ENCODE data around the gene CEP44. TPM values are rescaled to one million over a fixed set of nuclear protein-coding genes. Genes with fewer than 3 reads are reported as not detected.
A peak's percentile ranks its signal among the peaks of the same experiment; 100 is the strongest.
"Not testable (repeated sequence)": the region's sequence is repeated elsewhere in the genome, so short reads cannot be mapped to it uniquely, and the experiment has no call there.

CEP44 gene
- total RNA-seq, 1 donor from 2014 or later = 18.3 TPM

DNA sequence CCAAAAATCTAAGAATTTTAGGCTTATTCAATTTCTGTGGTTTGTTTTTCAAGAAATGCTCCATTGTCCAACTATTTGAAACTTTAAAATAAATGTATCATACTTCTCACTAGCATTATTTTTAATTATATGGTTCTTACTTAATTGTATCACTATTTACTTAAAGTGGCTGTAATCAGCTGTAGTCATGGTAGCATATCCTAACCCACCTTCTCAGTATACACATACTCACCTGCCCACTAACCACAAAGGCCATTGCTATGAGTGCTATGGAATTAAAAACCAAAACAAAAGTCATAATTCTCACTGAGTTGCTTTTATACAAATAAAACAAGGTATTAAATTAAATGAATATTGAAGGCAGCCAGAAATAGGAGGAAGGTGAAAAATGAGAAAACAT lies 5.2 kb upstream of the CEP44 start:
- no peak for DNase-seq (ENCODE audit: low spot score)

DNA sequence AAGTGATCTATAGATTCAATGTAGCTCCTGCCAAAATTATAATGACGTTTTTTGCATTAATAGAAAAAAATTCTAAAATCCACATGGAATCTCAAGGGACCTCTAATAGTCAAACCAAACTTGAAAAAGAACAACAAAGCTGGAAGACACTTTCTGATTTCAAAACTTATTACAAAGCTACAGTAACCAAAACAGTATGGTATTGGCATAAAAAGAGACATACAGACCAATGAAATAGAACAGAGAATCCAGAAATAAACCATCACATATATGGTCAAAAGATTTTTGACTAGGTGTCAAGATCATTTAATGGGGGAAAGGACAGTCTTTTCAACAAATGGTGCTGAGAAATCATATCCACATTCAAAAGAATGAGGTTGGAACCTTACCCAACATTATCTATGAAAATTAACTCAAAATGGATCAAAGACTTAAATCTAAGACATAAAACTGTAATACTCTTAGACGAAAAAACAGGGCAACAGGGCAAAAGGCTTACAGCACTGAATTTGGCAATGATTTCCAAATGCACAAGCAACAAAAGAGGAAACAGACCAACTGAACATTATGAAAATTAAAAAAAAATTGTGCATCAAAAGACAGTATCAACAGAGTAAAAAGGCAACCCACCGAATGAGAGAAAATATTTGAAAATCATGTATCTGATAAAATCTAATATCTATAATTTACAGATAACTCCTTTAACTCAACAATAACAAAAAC lies 4.1 kb upstream of the CEP44 start:
- DNase-seq (ENCODE audit: low spot score) = no peak

DNA sequence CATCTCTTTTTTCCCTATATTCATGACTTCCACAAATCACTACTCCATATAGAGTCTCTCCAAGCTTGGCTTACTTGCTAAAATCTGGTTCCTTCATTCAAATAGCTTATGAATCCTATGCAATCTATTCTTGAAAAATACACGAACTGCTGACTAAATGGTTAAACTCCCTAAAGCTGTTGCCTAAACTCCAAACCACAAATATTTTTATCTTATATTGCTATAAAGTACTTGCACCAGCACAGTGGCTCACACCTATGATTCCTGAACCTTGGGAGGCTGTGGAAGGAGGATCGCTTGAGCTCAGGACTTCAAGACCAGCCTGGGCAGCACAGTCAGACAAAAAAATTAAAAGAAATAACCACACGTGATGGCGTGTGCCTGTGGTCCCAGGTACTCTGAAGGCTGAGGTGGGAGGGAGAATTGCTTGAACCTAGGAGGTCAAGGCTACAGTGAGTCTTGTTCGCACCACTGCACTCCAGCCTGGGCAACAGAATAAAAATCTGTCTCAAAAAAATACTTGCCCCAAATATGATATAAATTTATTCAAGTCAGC lies 2.5 kb upstream of the CEP44 start:
- no peak for DNase-seq (ENCODE audit: low spot score)

DNA sequence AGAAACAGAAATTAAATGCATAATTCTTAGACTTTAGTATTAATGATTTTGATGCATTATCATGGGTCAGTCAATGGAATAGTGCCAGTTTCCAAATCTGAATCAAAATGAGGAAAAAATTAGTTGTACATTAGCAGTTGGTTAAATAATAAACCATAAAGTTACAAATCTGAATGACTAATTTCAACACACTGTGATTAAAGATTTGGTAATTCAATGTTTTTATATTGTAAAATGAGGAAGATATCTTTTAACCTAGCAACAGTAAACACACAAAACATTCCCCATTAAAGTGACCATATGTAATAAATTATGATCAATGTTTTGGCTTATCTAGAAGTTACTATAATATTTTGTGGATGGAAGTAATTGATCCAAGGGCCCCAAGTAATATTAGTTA lies 1.8 kb upstream of the CEP44 start:
- no peak for DNase-seq (ENCODE audit: low spot score)

DNA sequence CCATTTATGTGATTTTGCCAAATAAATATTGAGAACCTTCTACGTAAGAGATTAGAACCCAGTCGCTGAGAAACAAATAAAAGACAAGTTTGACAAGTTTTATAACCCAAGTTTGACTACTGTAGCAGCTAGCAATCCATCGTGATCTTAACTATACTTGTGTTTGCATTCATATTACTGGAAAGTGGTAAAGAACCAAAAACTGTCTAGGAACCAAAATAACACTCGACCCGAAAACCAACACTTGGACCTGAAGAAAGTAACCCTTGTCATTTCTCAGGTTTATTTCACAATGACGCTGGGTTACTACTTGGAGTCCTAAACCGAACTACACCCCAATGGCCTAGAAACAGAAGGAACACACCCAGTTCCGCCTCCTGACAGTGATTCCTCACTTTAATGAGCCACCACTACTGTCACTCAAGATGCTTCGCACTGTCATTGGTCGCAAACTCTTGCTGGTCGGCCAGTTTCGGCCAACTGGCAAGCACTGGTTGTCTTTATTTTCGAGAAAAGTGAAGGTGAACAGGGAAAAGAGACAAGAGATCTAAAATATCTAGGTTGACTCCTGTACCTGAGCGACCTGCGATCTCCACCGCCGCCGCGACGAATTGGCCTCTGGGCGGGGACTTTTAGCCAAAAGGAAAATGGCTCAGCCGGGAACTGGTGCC lies 740 bp upstream of the CEP44 start:
- peak; percentile 88 for DNase-seq (ENCODE audit: low spot score)

DNA sequence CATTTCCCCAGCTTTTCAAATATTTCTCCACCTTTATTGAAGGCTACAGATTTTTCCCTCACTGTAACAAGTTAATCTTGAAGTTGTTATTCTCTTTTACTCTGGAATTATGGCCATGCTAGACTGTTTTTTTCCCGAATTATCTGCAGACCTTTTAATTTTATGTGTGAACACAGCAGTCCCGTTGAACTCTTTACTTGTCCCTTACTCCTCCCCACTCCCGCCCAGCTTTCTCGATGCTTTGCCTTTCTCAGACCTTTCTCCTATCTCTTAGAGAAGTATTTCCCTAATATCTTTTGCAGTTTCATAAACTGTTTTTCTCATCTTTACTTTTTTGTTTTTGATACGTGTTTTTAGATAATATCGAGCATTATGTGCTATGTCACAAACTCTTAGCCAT lies 776 bp downstream of the CEP44 start:
- no peak for DNase-seq (ENCODE audit: low spot score)

DNA sequence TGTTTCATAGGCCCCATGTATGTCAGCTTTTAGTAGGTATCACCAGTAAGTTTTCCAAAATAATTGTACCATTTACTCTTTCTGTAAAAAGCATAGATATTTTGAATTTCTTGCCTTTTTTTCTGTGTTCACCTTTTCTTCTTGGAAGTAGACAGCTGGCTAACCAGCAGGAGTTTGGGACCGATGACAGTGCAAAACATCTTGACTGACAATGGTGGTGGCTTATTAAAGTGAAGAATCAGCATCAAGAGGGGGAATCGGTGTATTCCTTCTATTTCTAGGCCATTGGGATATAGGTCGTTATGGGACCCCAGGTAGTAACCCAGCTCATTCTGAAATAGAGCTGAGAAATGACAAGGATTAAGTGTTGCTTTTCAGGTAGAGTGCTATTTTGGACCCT lies 3.2 kb downstream of the CEP44 start:
- no peak for DNase-seq (ENCODE audit: low spot score)

DNA sequence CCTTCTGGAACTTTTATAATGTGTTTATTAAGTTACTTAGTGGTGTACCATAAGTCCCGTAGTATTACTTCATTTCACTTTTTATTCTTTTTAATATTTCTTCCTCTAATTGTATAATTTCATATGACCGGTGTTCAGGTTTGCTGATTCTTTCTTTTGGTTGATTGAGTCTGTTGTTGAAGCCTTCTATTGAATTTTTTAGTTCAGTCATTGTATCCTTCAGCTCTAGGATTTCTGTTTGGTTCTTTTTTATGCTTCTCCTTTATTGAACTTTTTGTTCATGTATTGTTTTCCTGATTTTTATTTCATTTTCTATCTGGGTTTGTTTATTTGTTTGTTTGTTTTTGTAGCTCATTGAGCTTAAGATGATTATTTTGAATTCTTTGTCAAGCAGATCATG lies 8.8 kb downstream of the CEP44 start:
- no peak for DNase-seq (ENCODE audit: low spot score)

DNA sequence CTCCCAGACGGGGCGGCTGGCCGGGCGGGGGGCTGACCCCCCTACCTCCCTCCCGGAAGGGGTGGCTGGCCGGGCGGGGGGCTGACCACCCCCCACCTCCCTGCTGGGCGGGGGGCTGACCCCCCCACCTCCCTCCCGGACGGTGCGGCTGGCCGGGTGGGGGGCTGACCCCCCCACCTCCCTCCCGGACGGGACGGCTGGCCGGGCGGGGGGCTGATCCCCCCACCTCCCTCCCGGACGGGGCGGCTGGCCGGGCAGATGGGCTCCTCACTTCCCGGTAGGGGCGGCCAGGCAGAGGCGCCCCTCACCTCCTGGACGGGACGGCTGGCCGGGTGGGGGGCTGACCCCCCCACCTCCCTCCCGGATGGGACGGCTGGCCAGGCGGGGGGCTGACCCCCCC lies 10.9 kb downstream of the CEP44 start:
- DNase-seq (ENCODE audit: low spot score) = not testable (repeated sequence)

DNA sequence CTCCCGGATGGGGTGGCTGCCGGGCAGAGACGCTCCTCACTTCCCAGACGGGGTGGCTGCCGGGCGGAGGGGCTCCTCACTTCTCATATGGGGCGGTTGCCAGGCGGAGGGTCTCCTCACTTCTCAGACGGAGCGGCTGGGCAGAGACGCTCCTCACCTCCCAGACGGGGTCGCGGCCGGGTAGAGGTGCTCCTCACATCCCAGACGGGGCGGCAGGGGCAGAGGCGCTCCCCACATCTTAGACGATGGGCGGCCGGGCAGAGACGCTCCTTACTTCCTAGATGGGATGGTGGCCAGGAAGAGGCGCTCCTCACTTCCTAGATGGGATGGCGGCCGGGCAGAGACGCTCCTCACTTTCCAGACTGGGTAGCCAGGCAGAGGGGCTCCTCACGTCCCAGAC lies 11.4 kb downstream of the CEP44 start:
- not testable (repeated sequence) for DNase-seq (ENCODE audit: low spot score)

DNA sequence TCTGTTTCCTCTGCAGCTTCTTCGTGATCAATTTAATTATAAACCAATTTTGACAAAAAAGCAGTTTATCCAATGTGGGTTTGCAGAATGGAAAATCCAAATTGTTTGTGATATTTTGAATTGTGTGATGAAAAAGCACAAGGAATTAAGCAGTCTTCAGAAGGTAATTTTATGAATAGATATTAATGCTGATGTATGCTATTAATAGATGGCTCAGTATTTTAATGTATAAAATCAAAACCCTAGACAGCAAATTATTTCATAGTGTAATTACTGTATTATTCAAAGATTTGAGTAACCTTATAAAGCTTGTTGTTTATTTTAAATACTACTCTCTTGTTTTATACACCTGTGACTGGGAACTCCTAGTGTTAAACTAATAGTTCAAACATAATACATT lies 20.0 kb downstream of the CEP44 start:
- DNase-seq (ENCODE audit: low spot score) = no peak

DNA sequence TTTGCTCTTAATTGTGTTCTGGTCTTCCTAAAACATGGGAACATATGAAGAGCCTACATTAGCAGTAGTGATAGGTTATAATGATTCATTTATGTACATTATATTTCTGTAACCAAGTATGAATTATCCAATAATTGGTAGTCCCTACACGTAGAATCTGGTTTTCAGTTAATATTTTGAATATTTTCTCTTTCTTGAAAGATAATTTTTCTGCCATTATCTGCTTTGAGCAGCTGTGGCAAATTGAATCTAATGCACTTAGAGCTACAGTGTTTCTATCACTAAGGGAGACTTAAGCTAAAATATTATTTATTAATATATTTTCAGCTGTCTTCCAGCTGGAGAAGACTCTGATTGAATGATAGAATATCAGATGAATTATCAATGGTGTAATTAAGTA lies 21.0 kb downstream of the CEP44 start:
- DNase-seq (ENCODE audit: low spot score) = no peak

DNA sequence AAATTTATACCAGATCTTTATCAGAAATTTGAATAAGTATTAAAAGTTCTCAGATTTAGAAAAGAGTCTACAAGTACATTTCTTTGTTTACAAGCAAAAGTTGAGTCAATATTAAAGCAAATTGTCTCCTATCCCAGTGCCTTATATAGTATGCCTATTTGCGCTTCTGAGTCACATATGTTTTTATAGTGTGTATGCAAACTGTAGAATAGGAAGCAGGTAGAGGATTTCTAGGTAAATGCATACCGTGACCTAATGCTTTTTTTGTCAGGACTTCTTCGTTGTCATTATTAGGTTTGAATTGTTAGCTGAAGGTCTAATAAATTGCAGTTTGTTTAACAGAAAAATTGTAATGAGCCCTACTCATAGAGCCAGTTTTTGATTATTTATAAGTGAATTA lies 22.2 kb downstream of the CEP44 start:
- DNase-seq (ENCODE audit: low spot score) = no peak

DNA sequence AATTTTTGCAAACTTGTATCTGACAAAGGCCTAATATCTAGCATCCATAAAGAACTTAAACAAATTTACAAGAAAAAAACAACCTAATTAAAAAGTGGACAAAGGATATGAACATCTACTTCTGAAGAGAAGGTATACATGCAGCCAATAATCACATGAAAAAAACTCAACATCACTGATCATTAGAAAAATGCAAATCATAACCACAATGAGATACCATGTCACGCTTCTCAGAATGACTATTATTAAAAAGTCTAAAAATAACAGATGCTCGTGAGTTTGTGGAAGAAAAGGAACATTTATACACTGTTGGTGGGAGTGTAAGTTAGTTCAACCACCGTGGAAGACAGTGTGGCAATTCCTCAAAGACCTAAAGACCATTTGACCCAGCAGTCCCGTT lies 24.0 kb downstream of the CEP44 start:
- no peak for DNase-seq (ENCODE audit: low spot score)

DNA sequence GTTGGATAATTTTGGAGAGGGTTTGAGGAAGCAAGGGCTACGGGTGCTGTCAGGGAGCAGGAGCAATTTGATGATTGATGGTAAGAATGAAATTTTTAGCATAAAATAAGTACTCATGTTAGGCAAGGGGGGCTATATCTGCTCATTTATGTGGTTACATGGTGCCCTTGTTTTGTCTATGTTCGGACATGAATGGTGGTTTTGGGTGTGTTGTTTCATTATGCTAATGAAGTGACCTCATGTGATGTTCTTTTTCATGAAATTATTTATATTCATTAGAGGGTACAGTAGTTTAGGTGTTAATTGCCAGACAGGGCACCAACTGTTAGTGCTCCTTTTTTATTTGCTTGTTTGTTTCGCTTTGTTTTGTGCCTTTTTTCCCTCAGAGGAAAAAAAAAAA lies 29.3 kb downstream of the CEP44 start:
- no peak for DNase-seq (ENCODE audit: low spot score)

DNA sequence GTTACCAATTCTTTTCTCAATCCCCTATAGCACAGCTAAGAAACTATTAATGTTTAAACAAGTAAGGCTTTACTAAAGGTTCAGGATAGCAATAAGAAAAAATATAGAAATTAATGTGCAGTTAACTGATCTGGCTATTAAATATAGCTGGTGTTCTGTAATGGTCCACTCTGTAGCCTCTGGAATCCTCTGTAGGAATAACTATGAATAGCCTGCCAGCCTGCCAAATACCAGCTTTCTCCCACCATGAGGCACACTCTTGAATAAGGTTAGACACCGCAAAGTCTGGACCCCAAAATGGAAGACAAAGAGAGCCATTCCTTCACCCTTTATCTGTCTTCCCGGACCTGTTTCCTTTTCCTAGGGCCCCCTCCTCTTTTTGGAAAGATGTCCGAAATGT lies 30.6 kb downstream of the CEP44 start:
- DNase-seq (ENCODE audit: low spot score) = no peak

DNA sequence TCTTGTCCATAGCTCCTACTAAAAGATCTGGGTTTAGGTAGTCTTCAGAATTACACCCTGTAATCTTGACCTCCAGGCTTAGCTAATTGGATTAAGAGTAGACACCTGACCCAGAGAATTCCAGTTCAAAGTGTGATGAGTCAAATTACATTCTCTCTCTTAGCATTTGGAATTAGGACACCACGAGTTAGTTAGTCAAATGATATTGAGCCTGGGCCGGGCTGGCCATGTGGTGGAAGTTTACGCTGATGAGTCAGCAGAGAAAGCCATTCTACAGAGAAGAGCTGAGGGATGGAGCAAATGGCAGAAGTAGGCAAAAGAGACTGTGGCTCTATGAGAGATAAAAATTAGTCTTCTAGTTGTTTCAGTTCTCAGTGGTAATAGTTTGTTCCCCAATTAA lies 31.1 kb downstream of the CEP44 start:
- DNase-seq (ENCODE audit: low spot score) = no peak

DNA sequence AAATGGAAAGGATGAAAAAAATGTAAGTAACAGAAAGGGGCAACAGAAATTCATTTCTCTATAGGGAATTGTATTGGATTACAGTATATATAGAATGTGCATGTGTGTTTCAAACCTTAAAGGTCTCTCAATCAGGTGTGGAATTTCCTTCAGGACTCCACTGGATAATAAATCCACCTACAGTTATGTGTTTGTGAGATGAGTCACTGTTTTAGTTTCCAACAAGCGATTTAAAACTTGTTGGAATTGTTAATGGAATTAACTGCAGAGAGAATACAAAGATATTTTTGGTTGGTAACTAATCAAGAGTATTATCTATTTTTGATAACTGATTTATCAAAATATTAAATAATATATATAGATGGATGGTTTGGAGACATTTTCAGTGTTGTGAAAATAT lies 32.8 kb downstream of the CEP44 start:
- DNase-seq (ENCODE audit: low spot score) = no peak

DNA sequence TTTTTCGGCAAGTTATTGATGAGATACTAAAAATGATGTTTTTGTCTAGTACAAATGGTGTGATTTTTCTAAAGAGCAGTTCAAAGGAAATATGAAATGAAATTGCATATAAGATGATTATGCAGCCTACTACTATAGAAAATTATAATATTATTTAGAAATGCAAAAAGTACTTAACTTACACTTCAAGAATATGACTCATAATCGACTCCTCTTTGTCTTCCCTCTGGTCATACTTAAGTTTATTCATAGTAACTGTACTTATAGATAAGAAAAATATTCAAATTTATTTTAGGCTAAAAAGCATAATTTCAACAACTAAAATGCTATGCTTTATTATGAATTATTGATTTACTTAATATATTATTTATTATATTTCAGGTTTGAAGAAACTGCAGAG lies 33.2 kb downstream of the CEP44 start:
- no peak for DNase-seq (ENCODE audit: low spot score)

DNA sequence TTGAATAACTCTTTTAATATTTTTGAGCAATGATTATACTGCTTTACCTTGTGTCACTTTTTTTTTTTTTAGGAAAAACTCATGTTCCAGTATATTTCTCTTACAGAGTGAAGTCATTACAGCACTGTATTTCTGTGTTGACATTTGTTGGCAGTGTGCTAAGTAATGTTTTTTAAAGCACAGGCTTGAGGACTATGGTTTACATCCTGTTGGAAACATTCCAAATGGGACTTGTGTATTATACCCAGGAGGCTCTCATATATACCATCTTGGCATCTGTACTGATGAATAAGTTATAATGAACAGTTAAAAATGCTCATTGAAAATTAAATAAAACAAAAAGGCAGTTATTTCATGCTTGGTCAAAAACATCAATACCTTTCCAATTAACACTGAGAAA lies 33.8 kb downstream of the CEP44 start:
- no peak for DNase-seq (ENCODE audit: low spot score)

DNA sequence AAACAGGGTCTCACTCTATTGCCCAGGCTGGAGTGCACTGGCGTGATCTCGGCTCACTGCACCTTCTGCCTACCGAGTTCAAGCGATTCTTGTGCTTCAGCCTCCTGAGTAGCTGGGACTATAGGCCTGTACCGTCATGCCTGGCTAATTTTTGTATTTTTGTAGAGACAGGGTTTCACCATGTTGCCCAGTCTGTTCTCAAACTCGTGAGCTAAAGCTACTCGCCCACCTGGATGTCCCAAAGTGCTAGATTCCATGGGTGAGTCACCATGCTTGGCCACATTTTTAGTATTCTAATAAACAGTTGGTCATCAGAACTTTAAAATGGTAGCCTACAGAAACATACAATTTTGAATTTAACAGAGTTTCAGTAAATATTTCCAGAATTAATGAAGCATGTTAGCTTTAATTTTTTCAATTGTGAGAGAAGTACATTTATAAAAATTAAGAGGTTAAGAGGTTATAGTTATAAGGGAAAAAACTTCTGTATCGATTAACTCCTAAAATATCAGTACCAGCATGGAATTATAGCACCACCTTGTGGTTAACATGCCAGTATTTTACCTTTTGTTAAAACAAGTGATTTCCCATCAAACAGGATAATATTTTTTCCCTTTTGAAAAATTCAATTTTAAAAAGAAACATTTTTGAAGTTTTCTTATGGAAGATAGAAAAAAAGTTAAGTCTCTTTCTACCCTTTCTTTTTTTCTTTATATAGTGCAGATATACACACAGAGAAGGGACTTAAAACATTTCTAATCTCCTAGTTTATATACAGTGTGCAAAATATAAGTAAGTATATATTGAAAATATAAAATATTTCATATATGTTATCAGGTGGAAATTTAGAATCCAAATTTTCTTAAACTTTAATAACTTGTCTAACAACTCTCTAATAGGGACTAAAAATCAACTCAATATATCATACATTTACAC lies 35.4 kb downstream of the CEP44 start:
- no peak for DNase-seq (ENCODE audit: low spot score)

DNA sequence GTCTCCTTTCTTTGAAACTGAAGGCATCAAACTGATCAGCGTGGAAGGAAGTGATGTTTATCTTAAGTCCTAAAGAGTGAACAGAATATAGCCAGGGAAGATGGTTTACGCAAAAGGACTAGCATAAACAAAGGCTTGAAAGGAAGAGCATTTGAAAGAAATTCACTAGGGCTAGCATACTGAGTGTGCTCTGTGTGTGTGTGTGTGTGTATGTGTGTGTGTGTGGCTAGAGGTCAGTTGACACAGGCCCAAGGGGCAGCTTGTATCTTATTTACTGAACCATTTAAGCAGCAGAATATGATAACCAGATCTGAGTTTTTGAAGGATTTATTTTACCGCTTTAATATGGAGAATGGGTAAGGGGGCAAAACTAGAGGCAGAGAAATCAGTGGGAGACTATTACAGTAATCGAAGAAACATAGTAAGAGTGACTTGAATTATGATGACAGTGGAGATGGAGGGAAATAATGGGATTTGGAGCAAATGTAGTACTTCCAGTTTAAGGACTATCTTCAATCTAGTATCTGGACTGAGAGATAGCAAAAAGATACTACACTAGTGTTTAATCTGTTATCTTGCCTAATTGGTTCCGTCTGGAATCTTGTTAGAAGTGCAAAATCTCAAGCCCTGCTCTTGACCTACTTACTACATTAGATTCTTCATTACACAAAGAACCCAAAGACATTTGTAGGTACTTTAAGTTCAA lies 36.9 kb downstream of the CEP44 start:
- no peak for DNase-seq (ENCODE audit: low spot score)

All from ureter (tissue), 1 donor.